Measurements from ENCODE around the gene QARS1. TPM values are rescaled to one million over a fixed set of nuclear protein-coding genes. Genes with fewer than 3 reads are reported as not detected.
A peak's percentile ranks its signal among the peaks of the same experiment; 100 is the strongest.

The QARS1 gene
- total and polyA plus RNA-seq, 2 of the 13 experiments (the other 11 are each of a cell fraction or from before 2014, with no cell fraction given), result 307 to 327 TPM

DNA sequence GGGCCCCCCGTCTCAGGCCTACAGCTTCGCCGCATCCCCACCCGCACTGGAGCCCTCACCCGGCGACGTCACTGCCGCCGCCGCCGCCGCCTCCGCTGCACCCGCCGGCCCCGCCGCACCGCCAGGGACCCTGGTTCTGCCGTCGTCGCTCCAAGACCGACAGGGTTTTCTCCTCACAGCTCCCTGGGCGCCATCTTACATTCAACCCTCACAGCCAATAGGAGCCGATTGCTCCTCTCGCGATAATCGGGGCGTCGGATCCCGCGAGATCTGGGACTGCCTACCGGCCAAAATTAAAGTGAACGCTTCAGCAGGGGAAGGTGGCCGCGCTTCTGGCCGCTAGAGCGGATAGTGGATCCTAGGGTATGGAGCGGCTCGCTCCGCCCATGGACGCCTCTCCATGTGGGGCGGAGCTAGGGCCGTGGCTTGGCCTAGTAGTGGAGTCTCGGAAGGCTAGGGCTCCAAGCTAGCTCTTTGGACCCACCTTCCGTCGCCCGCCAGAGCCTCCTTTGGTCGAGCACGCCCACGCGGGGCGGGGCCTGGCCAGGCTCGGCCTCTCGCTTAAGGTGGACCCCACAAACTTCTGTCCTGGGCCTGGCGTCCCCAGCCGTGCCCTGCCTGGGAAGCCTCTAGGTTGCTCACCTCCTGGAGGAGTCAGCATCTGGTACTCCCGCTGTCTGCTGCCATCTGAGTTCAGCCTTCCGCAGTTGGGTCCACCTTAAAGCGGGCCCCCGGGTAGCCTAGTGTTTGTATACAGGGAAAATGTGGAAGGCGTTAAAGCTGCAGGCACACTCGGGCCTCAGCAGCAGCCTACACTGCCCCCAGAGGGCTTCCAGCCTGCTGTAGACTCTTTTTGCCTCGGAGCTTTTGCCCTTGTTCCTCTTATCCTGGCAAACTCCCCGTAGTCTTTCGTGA, 10.4 kb downstream of the QARS1 start, which contains the start of gene QRICH1 (continued):
- TF ChIP-seq, protein P1, sequence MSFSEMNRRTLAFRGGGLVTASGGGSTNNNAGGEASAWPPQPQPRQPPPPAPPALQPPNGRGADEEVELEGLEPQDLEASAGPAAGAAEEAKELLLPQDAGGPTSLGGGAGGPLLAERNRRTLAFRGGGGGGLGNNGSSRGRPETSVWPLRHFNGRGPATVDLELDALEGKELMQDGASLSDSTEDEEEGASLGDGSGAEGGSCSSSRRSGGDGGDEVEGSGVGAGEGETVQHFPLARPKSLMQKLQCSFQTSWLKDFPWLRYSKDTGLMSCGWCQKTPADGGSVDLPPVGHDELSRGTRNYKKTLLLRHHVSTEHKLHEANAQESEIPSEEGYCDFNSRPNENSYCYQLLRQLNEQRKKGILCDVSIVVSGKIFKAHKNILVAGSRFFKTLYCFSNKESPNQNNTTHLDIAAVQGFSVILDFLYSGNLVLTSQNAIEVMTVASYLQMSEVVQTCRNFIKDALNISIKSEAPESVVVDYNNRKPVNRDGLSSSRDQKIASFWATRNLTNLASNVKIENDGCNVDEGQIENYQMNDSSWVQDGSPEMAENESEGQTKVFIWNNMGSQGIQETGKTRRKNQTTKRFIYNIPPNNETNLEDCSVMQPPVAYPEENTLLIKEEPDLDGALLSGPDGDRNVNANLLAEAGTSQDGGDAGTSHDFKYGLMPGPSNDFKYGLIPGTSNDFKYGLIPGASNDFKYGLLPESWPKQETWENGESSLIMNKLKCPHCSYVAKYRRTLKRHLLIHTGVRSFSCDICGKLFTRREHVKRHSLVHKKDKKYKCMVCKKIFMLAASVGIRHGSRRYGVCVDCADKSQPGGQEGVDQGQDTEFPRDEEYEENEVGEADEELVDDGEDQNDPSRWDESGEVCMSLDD (CRISPR knock-in tag; IDR thresholded peaks at IDR 0.05; ENCODE audit: borderline replicate concordance), result no peak
- TF ChIP-seq, protein P2, sequence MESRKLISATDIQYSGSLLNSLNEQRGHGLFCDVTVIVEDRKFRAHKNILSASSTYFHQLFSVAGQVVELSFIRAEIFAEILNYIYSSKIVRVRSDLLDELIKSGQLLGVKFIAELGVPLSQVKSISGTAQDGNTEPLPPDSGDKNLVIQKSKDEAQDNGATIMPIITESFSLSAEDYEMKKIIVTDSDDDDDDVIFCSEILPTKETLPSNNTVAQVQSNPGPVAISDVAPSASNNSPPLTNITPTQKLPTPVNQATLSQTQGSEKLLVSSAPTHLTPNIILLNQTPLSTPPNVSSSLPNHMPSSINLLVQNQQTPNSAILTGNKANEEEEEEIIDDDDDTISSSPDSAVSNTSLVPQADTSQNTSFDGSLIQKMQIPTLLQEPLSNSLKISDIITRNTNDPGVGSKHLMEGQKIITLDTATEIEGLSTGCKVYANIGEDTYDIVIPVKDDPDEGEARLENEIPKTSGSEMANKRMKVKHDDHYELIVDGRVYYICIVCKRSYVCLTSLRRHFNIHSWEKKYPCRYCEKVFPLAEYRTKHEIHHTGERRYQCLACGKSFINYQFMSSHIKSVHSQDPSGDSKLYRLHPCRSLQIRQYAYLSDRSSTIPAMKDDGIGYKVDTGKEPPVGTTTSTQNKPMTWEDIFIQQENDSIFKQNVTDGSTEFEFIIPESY (CRISPR knock-in tag; IDR thresholded peaks at IDR 0.05), result no peak
- TF ChIP-seq RAD51 (IDR thresholded peaks at IDR 0.05; ENCODE audit: borderline replicate concordance) (no peak), MED13 (CRISPR knock-in tag; IDR thresholded peaks at IDR 0.05) (no peak), POLR2G (IDR thresholded peaks at IDR 0.05; ENCODE audit: low read depth, low read length) (peak; percentile 86), PCBP2 (optimal IDR thresholded peaks at IDR 0.05; ENCODE audit: low read depth, low read length, poor library complexity, severe bottlenecking) (no peak), ZFYVE20 (CRISPR knock-in tag; IDR thresholded peaks at IDR 0.05; ENCODE audit: borderline replicate concordance, low read depth) (no peak), BORCS8-MEF2B (CRISPR knock-in tag; IDR thresholded peaks at IDR 0.05) (no peak; the same call in 1 of the 2 replicates), RBFOX2 (IDR thresholded peaks at IDR 0.05; ENCODE audit: low read depth, low read length) (peak; percentile 95), ZNF143 (CRISPR knock-in tag; IDR thresholded peaks at IDR 0.05) (no peak), SMAD1 (CRISPR knock-in tag; IDR thresholded peaks at IDR 0.05; ENCODE audit: borderline replicate concordance, low read depth) (no peak; the same call in 1 of the 2 replicates), NFE2L1 (CRISPR knock-in tag; IDR thresholded peaks at IDR 0.05; ENCODE audit: borderline replicate concordance) (no peak), GTF2F1 (IDR thresholded peaks at IDR 0.05; ENCODE audit: low read length) (no peak), MATR3 (CRISPR knock-in tag; IDR thresholded peaks at IDR 0.05) (no peak), ZNF224 (CRISPR knock-in tag; IDR thresholded peaks at IDR 0.05) (peak; percentile 94; the same call in 1 of the 2 replicates), AGO2 (optimal IDR thresholded peaks at IDR 0.05; ENCODE audit: low read depth, low read length) (peak; percentile 62)
- TF ChIP-seq, protein P3, sequence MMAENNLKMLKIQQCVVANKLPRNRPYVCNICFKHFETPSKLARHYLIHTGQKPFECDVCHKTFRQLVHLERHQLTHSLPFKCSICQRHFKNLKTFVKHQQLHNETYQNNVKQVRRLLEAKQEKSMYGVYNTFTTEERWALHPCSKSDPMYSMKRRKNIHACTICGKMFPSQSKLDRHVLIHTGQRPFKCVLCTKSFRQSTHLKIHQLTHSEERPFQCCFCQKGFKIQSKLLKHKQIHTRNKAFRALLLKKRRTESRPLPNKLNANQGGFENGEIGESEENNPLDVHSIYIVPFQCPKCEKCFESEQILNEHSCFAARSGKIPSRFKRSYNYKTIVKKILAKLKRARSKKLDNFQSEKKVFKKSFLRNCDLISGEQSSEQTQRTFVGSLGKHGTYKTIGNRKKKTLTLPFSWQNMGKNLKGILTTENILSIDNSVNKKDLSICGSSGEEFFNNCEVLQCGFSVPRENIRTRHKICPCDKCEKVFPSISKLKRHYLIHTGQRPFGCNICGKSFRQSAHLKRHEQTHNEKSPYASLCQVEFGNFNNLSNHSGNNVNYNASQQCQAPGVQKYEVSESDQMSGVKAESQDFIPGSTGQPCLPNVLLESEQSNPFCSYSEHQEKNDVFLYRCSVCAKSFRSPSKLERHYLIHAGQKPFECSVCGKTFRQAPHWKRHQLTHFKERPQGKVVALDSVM (CRISPR knock-in tag; IDR thresholded peaks at IDR 0.05), result peak; percentile 34; the same call in 1 of the 2 replicates
- TF ChIP-seq, protein P4, sequence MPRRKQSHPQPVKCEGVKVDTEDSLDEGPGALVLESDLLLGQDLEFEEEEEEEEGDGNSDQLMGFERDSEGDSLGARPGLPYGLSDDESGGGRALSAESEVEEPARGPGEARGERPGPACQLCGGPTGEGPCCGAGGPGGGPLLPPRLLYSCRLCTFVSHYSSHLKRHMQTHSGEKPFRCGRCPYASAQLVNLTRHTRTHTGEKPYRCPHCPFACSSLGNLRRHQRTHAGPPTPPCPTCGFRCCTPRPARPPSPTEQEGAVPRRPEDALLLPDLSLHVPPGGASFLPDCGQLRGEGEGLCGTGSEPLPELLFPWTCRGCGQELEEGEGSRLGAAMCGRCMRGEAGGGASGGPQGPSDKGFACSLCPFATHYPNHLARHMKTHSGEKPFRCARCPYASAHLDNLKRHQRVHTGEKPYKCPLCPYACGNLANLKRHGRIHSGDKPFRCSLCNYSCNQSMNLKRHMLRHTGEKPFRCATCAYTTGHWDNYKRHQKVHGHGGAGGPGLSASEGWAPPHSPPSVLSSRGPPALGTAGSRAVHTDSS (CRISPR knock-in tag; conservative IDR thresholded peaks at IDR 0.05), result no peak
- TF ChIP-seq, protein P5, sequence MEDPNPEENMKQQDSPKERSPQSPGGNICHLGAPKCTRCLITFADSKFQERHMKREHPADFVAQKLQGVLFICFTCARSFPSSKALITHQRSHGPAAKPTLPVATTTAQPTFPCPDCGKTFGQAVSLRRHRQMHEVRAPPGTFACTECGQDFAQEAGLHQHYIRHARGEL (CRISPR knock-in tag; IDR thresholded peaks at IDR 0.05), result no peak
